ENCODE data around the gene MUS81. TPM values are rescaled to one million over a fixed set of nuclear protein-coding genes. Genes with fewer than 3 reads are reported as not detected.
A peak's percentile ranks its signal among the peaks of the same experiment; 100 is the strongest.

The MUS81 gene
- total and polyA plus RNA-seq, 5 experiments from 2014 or later = 21.7 to 97.8 (median 26.5) TPM

- Mint-ChIP-seq H3K4me3 (peak within 1 kb of the TSS; percentile 57 to 80 (median 74)), H3K36me3 (no peaks in the 10 kb centered on the region), H3K27ac (peak within 1 kb of the TSS in 9 of 10 donors; percentile 41 to 94 (median 72)), H3K9me3 (no peaks in the 10 kb centered on the region), H3K4me1 (peaks cover 2 to 24% (median 10%) of the 10 kb centered on the region in 4 donors), H3K27me3 (peaks cover 0 to 4% (median 0%) of the 10 kb centered on the region in 5 donors)
- ATAC-seq = peak; percentile 93 to 98
- DNase-seq = peak; percentile 85 to 95 (median 91)
- POLR2A ChIA-PET = interaction anchor here (0.8 to 6.2 kb wide), 11 partner anchors 10 to 417 kb away, joined by 3 to 105 read pairs (median 6); partner anchors contain the start of genes C11orf68, CCDC85B, CD248 and CTSW
Observed at GRCh38 chr11:65900125-65900898, 40.1 kb downstream of the MUS81 start, which contains the start of gene FOSL1. Gene FOSL1 (minus strand): TSS chr11:65900388. CDS start chr11:65900339, 49 bp downstream.

- no peaks in the 10 kb centered on the region for H3K36me3 Mint-ChIP-seq
- H3K27me3 Mint-ChIP-seq = peaks cover 0 to 4% (median 0%) of the 10 kb centered on the region in 5 donors
- DNase-seq = no peak
- H3K27ac Mint-ChIP-seq = peak overlapping the region in 9 of 10 donors; percentile 41 to 94 (median 72)
- H3K9me3 Mint-ChIP-seq = no peaks in the 10 kb centered on the region
- POLR2A ChIA-PET = interaction anchor here (0.8 to 6.2 kb wide), 11 partner anchors 11 to 417 kb away, joined by 3 to 105 read pairs (median 6); partner anchors contain the start of genes C11orf68, CCDC85B, CD248 and CTSW
- peaks cover under 1 to 21% (median 7%) of the 10 kb centered on the region in 4 donors for H3K4me1 Mint-ChIP-seq
- ATAC-seq = no peak
- peak overlapping the region; percentile 57 to 80 (median 74) for H3K4me3 Mint-ChIP-seq
Observed at GRCh38 chr11:65900899-65901180, 40.6 kb downstream of the MUS81 start.

- Mint-ChIP-seq H3K36me3 (no peaks in the 10 kb centered on the region), H3K4me1 (peaks cover 0 to 19% (median 4%) of the 10 kb centered on the region in 4 donors), H3K27me3 (peaks cover 0 to 4% (median 0%) of the 10 kb centered on the region in 5 donors), H3K27ac (peak overlapping the region in 1 of 10 donors; percentile 41), H3K9me3 (no peaks in the 10 kb centered on the region), H3K4me3 (no peak overlapping the region)
- POLR2A ChIA-PET = interaction anchor here (6.2 kb wide), 1 partner anchor 13 kb away, joined by 105 read pairs; the partner anchor contains the start of genes CCDC85B and FIBP
- no peak for DNase-seq
- no peak for ATAC-seq
Observed at GRCh38 chr11:65903068-65903481, 42.8 kb downstream of the MUS81 start.

- Mint-ChIP-seq H3K27ac (peak overlapping the region in 1 of 10 donors; percentile 15), H3K36me3 (no peaks in the 10 kb centered on the region), H3K9me3 (no peaks in the 10 kb centered on the region), H3K27me3 (peaks cover 0 to 4% (median 0%) of the 10 kb centered on the region in 5 donors), H3K4me3 (peak overlapping the region in 1 of 10 donors; percentile 29), H3K4me1 (peaks cover 0 to 18% (median 4%) of the 10 kb centered on the region in 4 donors)
- ATAC-seq = no peak
- no peak for DNase-seq
- POLR2A ChIA-PET = interaction anchor here (0.9 to 6.2 kb wide), 2 partner anchors 13 to 24 kb away, joined by 4 to 105 read pairs; partner anchors contain the start of genes CCDC85B and FIBP
Observed at GRCh38 chr11:65903715-65904114, 43.5 kb downstream of the MUS81 start.

- Mint-ChIP-seq H3K4me3 (no peak overlapping the region), H3K27me3 (peaks cover 0 to 5% (median 4%) of the 10 kb centered on the region in 5 donors), H3K4me1 (peaks cover 0 to 14% (median 5%) of the 10 kb centered on the region in 4 donors), H3K9me3 (no peaks in the 10 kb centered on the region), H3K27ac (no peak overlapping the region), H3K36me3 (no peaks in the 10 kb centered on the region)
- ATAC-seq = no peak
- DNase-seq = no peak
- POLR2A ChIA-PET = interaction anchor here (1.3 to 1.7 kb wide), 2 partner anchors 9 to 16 kb away, joined by 3 to 4 read pairs; partner anchors contain the start of gene CCDC85B
Observed at GRCh38 chr11:65906602-65907001, 46.4 kb downstream of the MUS81 start.

GRCh38 chr11:65907878-65908277 is 47.6 kb downstream of the MUS81 start:
- peaks cover 0 to 8% (median 5%) of the 10 kb centered on the region in 4 donors for H3K4me1 Mint-ChIP-seq

GRCh38 chr11:65911682-65912568 is 51.7 kb downstream of the MUS81 start:
- peaks cover 13 to 30% (median 26%) of the 10 kb centered on the region in 4 donors for H3K4me1 Mint-ChIP-seq
- DNase-seq (no peak), ATAC-seq (no peak)
- H3K36me3 Mint-ChIP-seq = peaks cover 0 to 4% (median 0%) of the 10 kb centered on the region in 3 donors
- H3K9me3 Mint-ChIP-seq = no peaks in the 10 kb centered on the region
- POLR2A ChIA-PET = interaction anchor here (0.7 to 1.4 kb wide), 4 partner anchors 10 to 53 kb away, joined by 3 to 4 read pairs (median 4); no protein-coding TSS in a partner anchor
- H3K4me3 Mint-ChIP-seq = no peak overlapping the region
- peak overlapping the region in 2 of 10 donors; percentile 34 to 36 for H3K27ac Mint-ChIP-seq
- peaks cover 0 to 5% (median 0%) of the 10 kb centered on the region in 5 donors for H3K27me3 Mint-ChIP-seq

More at GRCh38 chr11:65907878-65908277, 47.6 kb downstream of the MUS81 start:
- Mint-ChIP-seq H3K36me3 (no peaks in the 10 kb centered on the region), H3K4me3 (no peak overlapping the region), H3K27me3 (peaks cover 0 to 5% (median 4%) of the 10 kb centered on the region in 5 donors), H3K9me3 (no peaks in the 10 kb centered on the region), H3K27ac (no peak overlapping the region)
- DNase-seq (no peak), ATAC-seq (no peak)
- POLR2A ChIA-PET = interaction anchor here (0.6 to 1.6 kb wide), 3 partner anchors 15 to 33 kb away, joined by 3 to 5 read pairs (median 3); partner anchors contain the start of gene CCDC85B

GRCh38 chr11:65912845-65913244 is 52.6 kb downstream of the MUS81 start:
- H3K4me3 Mint-ChIP-seq = no peak overlapping the region
- peaks cover 0 to 7% (median 0%) of the 10 kb centered on the region in 3 donors for H3K36me3 Mint-ChIP-seq
- peak overlapping the region in 1 of 10 donors; percentile 28 for H3K27ac Mint-ChIP-seq
- DNase-seq (no peak), ATAC-seq (no peak)
- peaks cover 16 to 39% (median 33%) of the 10 kb centered on the region in 4 donors for H3K4me1 Mint-ChIP-seq
- peaks cover 0 to 5% (median 0%) of the 10 kb centered on the region in 5 donors for H3K27me3 Mint-ChIP-seq
- H3K9me3 Mint-ChIP-seq = no peaks in the 10 kb centered on the region
- POLR2A ChIA-PET = interaction anchor here (1.0 to 1.4 kb wide), 2 partner anchors 9 to 24 kb away, joined by 3 read pairs; no protein-coding TSS in a partner anchor

GRCh38 chr11:65915101-65915820 is 55.0 kb downstream of the MUS81 start:
- POLR2A ChIA-PET = interaction anchor here (0.7 to 4.0 kb wide), 7 partner anchors 8 to 56 kb away, joined by 3 to 32 read pairs (median 5); partner anchors contain the start of genes CCDC85B, FOSL1 and MUS81
- peak overlapping the region in 7 of 10 donors; percentile 15 to 68 (median 50) for H3K27ac Mint-ChIP-seq
- H3K36me3 Mint-ChIP-seq = peaks cover 0 to 12% (median 0%) of the 10 kb centered on the region in 3 donors
- H3K27me3 Mint-ChIP-seq = no peaks in the 10 kb centered on the region
- no peaks in the 10 kb centered on the region for H3K9me3 Mint-ChIP-seq
- H3K4me1 Mint-ChIP-seq = peaks cover 17 to 39% (median 36%) of the 10 kb centered on the region in 4 donors
- ATAC-seq (no peak), DNase-seq (no peak)
- H3K4me3 Mint-ChIP-seq = peak overlapping the region in 4 of 10 donors; percentile 34 to 74 (median 48)

- no peaks in the 10 kb centered on the region for H3K9me3 Mint-ChIP-seq
- H3K36me3 Mint-ChIP-seq = peaks cover 0 to 14% (median 0%) of the 10 kb centered on the region in 3 donors
- peaks cover 17 to 45% (median 41%) of the 10 kb centered on the region in 4 donors for H3K4me1 Mint-ChIP-seq
- peak overlapping the region in 2 of 10 donors; percentile 93 to 94 for H3K4me3 Mint-ChIP-seq
- POLR2A ChIA-PET = interaction anchor here (0.7 to 4.0 kb wide), 5 partner anchors 9 to 56 kb away, joined by 3 to 32 read pairs (median 4); partner anchors contain the start of genes CCDC85B, FOSL1 and MUS81
- H3K27ac Mint-ChIP-seq = peak overlapping the region in 2 of 10 donors; percentile 46 to 51
- DNase-seq (no peak), ATAC-seq (no peak)
- no peaks in the 10 kb centered on the region for H3K27me3 Mint-ChIP-seq
Observed at GRCh38 chr11:65915821-65916251, 55.6 kb downstream of the MUS81 start.

Data from naive thymus-derived CD8-positive, alpha-beta T cell (primary cell).